Vagina (tissue), 2 donors: Measurements from ENCODE around the gene ZNF778. TPM values are rescaled to one million over a fixed set of nuclear protein-coding genes. Genes with fewer than 3 reads are reported as not detected.

Source experiments
- DNase-seq, 2 donors: peaks; one replicate each; pipeline ENCODE4 v3.0.0-alpha.2; 2017; ENCODE audit errors: extremely low spot score in 2 of 2
- H3K27ac ChIP-seq: fragments of 200-600 bp; sonication (generic); one replicate; pipeline ENCODE4 v1.5.1; 2019
- H3K27me3 ChIP-seq: fragments of 200-600 bp; sonication (generic); one replicate; pipeline ENCODE4 v1.5.1; 2019
- H3K36me3 ChIP-seq, 2 donors: fragments of 200-600 bp; sonication (generic); one replicate each; pipeline ENCODE4 v1.5.1; 2017 to 2019
- H3K4me1 ChIP-seq: fragments of 200-600 bp; sonication (generic); one replicate; pipeline ENCODE4 v1.5.1; 2019
- H3K4me3 ChIP-seq, 2 donors: fragments of 200-600 bp; sonication (generic); 1 replicate in 1 of 2; 2 replicates in 1 of 2; pipeline ENCODE4 v1.5.1; 2016 to 2019
- H3K9me3 ChIP-seq: fragments of 200-600 bp; sonication (generic); one replicate; pipeline ENCODE4 v1.5.1; 2019
- POLR2A ChIP-seq, 2 donors: fragments of 450-650 bp; IDR thresholded peaks; one replicate each; pipeline ENCODE4 v1.6.1; 2017; ENCODE audit warnings: antibody characterized with exemption in 2 of 2, mild to moderate bottlenecking in 2 of 2, moderate library complexity in 2 of 2
- POLR2AphosphoS5 ChIP-seq, 2 donors: sonication (generic); formaldehyde crosslinking; IDR thresholded peaks; one replicate each; pipeline ENCODE4 v1.9.0; 2017; ENCODE audit warnings: antibody characterized with exemption in 2 of 2, mild to moderate bottlenecking in 2 of 2, low read depth in 1 of 2; ENCODE audit not compliant: insufficient read depth in 1 of 2
- intact Hi-C: fragments of 100-400 bp; cut with DNase I; formaldehyde crosslinking; loops from one replicate; pipeline ENCODE4 v1.15.1; 2023
- total RNA-seq: library from RNA; depleted of rRNA; stranded (reverse); fragments of >200 nt; gene quantifications from one replicate; pipeline ENCODE4 v1.2.3, GENCODE V29; 2016
- TF ChIP-seq, protein P1 (sequence below), 3 experiments: fragments of 450-650 bp in 2 of 3; fragments of 200-600 bp in 1 of 3; sonication (generic) in 1 of 3; IDR thresholded peaks; one replicate each; pipeline ENCODE4 v1.5.1; 2017 to 2019; ENCODE audit warnings: antibody characterized with exemption in 3 of 3, mild to moderate bottlenecking in 2 of 3, moderate library complexity in 2 of 3

ZNF778 gene
- total RNA-seq, 1 donor from 2014 or later, result 6.6 TPM

DNA sequence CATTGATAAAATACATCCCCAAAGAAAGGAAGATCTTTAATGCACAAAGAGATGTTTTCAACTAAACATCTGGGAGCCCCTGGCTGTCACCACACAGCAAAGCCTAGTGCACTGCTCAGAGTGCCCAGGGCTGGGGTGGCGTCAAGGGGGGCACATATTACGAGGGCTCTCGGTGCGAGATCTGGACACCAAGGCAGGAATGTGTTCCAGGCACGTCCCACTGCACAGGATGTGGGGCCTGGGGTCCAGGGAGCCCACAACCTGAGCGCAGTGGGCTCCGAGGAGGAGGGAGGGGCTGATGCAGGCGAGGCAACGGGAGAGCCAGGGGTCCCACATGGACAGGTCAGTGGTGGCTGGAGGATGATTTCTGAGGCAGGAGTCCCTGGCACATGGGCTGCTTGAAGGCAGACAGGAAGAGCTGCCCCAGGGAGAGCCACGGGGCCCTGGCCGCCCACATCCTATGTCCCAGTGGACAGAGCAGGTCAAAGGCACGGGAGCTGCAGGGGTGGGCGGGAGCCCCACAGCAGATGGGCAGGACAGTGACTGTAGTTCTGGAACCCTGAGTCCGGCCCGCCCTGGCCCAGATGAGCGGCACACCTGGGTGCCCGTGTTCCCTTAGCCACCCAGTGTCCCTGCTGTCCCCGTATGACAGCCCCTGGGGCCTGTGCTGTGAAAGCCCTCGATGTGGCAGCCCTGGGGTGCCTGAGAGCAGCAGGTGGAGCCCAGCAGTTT, 56.4 kb downstream of the ZNF778 start:
- H3K36me3 ChIP-seq, result peaks cover 4 to 52% of the 10 kb centered on the region in 2 donors
- no peak for TF ChIP-seq POLR2AphosphoS5 (IDR thresholded peaks at IDR 0.05; ENCODE audit: insufficient read depth in 1 of 2, low read depth in 1 of 2)
- TF ChIP-seq, protein P1, sequence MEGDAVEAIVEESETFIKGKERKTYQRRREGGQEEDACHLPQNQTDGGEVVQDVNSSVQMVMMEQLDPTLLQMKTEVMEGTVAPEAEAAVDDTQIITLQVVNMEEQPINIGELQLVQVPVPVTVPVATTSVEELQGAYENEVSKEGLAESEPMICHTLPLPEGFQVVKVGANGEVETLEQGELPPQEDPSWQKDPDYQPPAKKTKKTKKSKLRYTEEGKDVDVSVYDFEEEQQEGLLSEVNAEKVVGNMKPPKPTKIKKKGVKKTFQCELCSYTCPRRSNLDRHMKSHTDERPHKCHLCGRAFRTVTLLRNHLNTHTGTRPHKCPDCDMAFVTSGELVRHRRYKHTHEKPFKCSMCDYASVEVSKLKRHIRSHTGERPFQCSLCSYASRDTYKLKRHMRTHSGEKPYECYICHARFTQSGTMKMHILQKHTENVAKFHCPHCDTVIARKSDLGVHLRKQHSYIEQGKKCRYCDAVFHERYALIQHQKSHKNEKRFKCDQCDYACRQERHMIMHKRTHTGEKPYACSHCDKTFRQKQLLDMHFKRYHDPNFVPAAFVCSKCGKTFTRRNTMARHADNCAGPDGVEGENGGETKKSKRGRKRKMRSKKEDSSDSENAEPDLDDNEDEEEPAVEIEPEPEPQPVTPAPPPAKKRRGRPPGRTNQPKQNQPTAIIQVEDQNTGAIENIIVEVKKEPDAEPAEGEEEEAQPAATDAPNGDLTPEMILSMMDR (IDR thresholded peaks at IDR 0.05), result no peak
- no peak for TF ChIP-seq POLR2A (IDR thresholded peaks at IDR 0.05)

DNA sequence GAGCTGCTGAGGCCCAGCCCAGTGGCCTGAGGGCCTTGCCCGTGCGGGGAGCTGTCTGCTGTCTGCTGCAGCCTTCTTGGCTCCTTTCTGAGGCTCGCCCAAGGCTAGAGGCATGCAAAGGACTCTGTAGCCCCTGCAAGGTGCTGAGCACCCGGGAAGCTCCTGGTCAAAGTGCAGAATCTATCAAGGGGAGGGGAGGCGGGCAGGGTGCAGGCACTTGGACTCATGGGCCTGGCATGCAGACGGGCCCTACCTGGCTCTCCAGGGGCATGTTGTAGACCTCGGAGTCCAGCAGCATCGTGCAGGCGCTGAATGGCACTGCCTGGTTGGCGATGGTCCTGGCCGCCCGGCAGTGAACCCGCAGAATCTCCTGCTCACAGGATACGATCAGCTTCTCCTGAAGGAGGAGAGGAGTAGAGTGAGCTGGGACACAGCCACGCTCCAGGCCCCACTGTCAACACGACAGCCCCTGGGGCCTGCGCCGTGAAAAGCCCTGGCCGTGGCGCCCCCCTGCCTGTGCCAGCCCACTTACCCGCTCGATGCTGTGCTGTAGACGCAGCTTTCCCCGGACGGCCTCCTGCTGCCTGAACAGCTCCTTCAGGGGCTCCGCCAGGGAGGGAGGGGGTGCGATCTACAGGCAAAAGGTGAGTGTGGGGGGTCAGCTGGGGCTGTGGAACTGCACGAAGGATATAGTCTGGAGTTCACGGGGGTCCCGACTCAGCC, 57.2 kb downstream of the ZNF778 start:
- H3K9me3 ChIP-seq, result no peaks in the 10 kb centered on the region
- intact Hi-C loops, result no loop called here
- H3K4me3 ChIP-seq, result no peak overlapping the region
- peaks cover 4 to 46% of the 10 kb centered on the region in 2 donors for H3K36me3 ChIP-seq
- TF ChIP-seq, protein P1 (IDR thresholded peaks at IDR 0.05), result no peak
- no peak for TF ChIP-seq POLR2A (IDR thresholded peaks at IDR 0.05)
- TF ChIP-seq POLR2AphosphoS5 (IDR thresholded peaks at IDR 0.05; ENCODE audit: insufficient read depth in 1 of 2, low read depth in 1 of 2), result no peak
- no peak overlapping the region for H3K27ac ChIP-seq
- no peak for DNase-seq
- H3K27me3 ChIP-seq, result no peaks in the 10 kb centered on the region
- H3K4me1 ChIP-seq, result no peaks in the 10 kb centered on the region

More for the DNA sequence above, 56.4 kb downstream of the ZNF778 start:
- DNase-seq, result no peak
- H3K4me3 ChIP-seq, result no peak overlapping the region
- no peaks in the 10 kb centered on the region for H3K4me1 ChIP-seq
- intact Hi-C loops, result no loop called here
- no peak overlapping the region for H3K27ac ChIP-seq
- H3K9me3 ChIP-seq, result no peaks in the 10 kb centered on the region
- no peaks in the 10 kb centered on the region for H3K27me3 ChIP-seq

DNA sequence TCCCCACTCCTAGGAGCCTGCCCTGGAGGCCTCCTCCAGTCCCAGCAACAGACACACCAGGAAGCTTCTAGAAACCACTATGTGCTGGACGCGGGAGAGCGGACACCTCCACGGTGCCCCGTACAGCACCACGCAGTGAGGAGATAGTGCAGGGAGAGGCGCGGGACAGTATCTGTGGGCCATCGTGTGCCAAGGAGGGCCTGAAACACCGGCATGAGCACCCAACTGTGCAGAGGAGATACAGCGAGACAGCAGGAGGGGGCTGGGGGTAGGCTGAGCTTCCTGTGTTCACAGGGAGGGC, 57.7 kb downstream of the ZNF778 start:
- no peak for DNase-seq
- intact Hi-C loops, result no loop called here
- Histone ChIP-seq H3K27ac (no peak overlapping the region), H3K36me3 (peaks cover 2 to 46% of the 10 kb centered on the region in 2 donors), H3K4me3 (no peak overlapping the region), H3K9me3 (no peaks in the 10 kb centered on the region), H3K4me1 (no peaks in the 10 kb centered on the region), H3K27me3 (no peaks in the 10 kb centered on the region)
- TF ChIP-seq, protein P1 (IDR thresholded peaks at IDR 0.05), result no peak
- no peak for TF ChIP-seq POLR2A (IDR thresholded peaks at IDR 0.05)
- no peak for TF ChIP-seq POLR2AphosphoS5 (IDR thresholded peaks at IDR 0.05; ENCODE audit: insufficient read depth in 1 of 2, low read depth in 1 of 2)

DNA sequence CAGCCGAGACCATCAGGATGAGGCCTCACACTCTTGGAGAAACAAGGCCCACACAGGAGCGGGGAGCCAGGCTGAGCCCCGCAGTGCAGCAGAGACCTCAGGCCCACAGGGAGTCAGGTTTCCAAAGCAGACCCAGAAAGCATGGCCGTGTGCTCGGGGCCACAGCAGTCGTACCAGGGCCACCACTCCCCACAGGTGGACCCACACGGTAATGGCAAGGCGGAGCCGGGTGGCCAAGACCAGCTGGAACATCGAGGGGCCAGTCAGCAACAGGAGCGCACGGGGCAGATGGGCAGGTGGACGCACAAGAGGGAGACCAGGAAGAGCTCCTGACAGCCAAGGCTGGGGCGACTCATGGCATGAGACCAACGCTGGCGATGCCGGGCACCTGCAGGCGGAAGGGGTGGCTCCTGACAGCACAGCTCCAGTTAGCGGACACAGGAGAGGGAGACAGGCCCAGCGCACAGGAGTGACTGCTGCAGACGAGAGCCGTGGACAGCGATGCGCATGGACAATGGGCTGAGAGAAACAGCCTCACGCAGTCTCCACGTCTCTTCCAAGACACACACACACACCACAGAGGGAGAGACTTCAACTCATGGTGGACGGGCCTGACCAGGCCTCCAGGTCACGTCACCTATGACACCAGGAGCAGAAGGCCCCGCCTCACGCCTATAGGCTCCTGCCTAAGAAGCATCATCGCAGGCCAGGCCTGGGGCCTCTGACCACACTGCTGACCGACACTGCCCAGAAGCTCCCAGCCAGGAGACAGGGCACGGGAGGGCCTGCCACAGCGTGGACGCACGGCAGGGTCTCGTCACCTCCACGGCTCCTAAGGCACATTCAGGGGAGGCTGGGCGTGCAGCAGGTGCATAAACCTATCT, 58.6 kb downstream of the ZNF778 start:
- H3K9me3 ChIP-seq, result no peaks in the 10 kb centered on the region
- no peak overlapping the region for H3K4me3 ChIP-seq
- TF ChIP-seq POLR2AphosphoS5 (IDR thresholded peaks at IDR 0.05; ENCODE audit: insufficient read depth in 1 of 2, low read depth in 1 of 2), result no peak
- TF ChIP-seq POLR2A (IDR thresholded peaks at IDR 0.05), result no peak
- TF ChIP-seq, protein P1 (IDR thresholded peaks at IDR 0.05), result no peak
- no peaks in the 10 kb centered on the region for H3K27me3 ChIP-seq
- no peak for DNase-seq
- no peak overlapping the region for H3K27ac ChIP-seq
- peaks cover 0 to 42% of the 10 kb centered on the region in 2 donors for H3K36me3 ChIP-seq
- H3K4me1 ChIP-seq, result no peaks in the 10 kb centered on the region
- intact Hi-C loops, result no loop called here
